ENCODE results near the gene STK4. TPM values are rescaled to one million over a fixed set of nuclear protein-coding genes. Genes with fewer than 3 reads are reported as not detected.

Gene STK4
- total and polyA plus RNA-seq, 2 donors (not counting 3 experiments of a cell fraction or from before 2014, with no cell fraction given), result 9.1 to 29.6 TPM

DNA sequence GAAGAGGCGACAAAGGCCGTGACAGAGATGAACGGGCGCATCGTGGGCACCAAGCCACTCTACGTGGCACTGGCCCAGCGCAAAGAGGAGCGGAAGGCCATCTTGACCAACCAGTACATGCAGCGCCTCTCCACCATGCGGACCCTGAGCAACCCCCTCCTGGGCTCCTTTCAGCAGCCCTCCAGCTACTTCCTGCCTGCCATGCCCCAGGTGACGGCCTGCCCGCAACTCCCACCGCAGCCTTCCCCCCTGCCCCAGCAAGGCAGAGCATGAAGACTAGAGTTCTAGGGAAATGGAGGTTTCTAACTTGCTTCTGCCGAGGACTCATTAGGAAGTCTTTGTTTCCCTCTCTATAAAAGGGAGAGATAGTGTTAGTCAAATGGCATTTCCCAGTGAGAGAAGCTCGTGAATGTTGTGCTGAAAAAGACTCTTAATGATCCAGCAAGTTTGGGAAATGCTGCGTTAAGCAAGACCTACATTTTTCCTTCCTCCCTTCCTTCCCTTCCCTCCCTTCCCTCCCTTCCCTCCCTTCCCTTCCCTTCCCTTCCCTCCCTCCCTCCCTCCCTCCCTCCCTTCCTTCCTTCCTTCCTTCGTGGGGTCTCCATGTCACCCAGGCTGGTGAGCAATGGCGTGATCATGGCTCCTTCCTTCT, 35.7 kb upstream of the STK4 start:
- Histone ChIP-seq H3K4me3 (replicated peaks in 1 of 3; ENCODE audit: insufficient read depth in 1 of 3, low read depth in 1 of 3, low read length in 3 of 3) (no peak overlapping the region), H3K9me3 (replicated peaks; ENCODE audit: control insufficient read depth, insufficient read depth, low read length) (no peaks in the 10 kb centered on the region), H2AFZ (ENCODE audit: low read depth, low read length) (no peak overlapping the region), H3K27ac (ENCODE audit: insufficient read depth, low read depth, low read length) (no peak overlapping the region), H3K4me2 (ENCODE audit: insufficient read depth, low read length) (no peak overlapping the region), H3K27me3 (ENCODE audit: control insufficient read depth in 2 of 2, insufficient read depth in 2 of 2, low read length in 2 of 2) (no peaks in the 10 kb centered on the region), H4K20me1 (replicated peaks; ENCODE audit: control insufficient read depth, extremely low read depth, insufficient read depth, low read length) (no peaks in the 10 kb centered on the region), H3K9me1 (replicated peaks; ENCODE audit: control insufficient read depth, extremely low read depth, insufficient read depth, low read length) (no peaks in the 10 kb centered on the region), H3K36me3 (ENCODE audit: control insufficient read depth in 2 of 2, extremely low read depth in 1 of 2, insufficient read depth in 2 of 2, low read length in 2 of 2) (peaks cover 0 to 2% of the 10 kb centered on the region in 2 experiments), H3K9ac (replicated peaks; ENCODE audit: extremely low read depth, insufficient read depth, low read length) (no peak overlapping the region), H3K79me2 (ENCODE audit: control insufficient read depth, insufficient read depth, low read length) (no peaks in the 10 kb centered on the region), H3K4me1 (ENCODE audit: control insufficient read depth, extremely low read depth, insufficient read depth, low read length) (no peaks in the 10 kb centered on the region)
- intact Hi-C loops (cut with micrococcal nuclease) (no loop called here), dilution Hi-C loops (cut with MboI; ENCODE audit: extremely low pct_ligation_motif_present, low sequenced_read_pairs) (no loop called here)
- POLR2A ChIA-PET, result no interaction called here
- CTCF ChIA-PET, result interaction anchor here (0.7 kb wide), 1 partner anchor 501 kb away, joined by 3 read pairs; no protein-coding TSS in a partner anchor
- BruUV-seq (replicated peaks), result no TSS peak
- DNase-seq (ENCODE audit: low read depth, low spot score) (no peak), FAIRE-seq (no peak)
- TF ChIP-seq MYC (IDR thresholded peaks at IDR 0.05; ENCODE audit: low read depth, low read length) (no peak), POLR2AphosphoS5 (IDR thresholded peaks at IDR 0.05; ENCODE audit: insufficient read depth, low read depth, low read length) (no peak), JUN (IDR thresholded peaks at IDR 0.05; ENCODE audit: borderline replicate concordance, insufficient read depth, insufficient read length, low read depth) (no peak), POLR2A (IDR thresholded peaks at IDR 0.05; ENCODE audit: low read depth, low read length) (no peak), FOS (IDR thresholded peaks at IDR 0.05; ENCODE audit: borderline replicate concordance, insufficient read depth, low read length) (no peak), GATA2 (IDR thresholded peaks at IDR 0.05; ENCODE audit: insufficient read depth, insufficient read length, low read depth, low read length) (no peak), EZH2 (IDR thresholded peaks at IDR 0.05; ENCODE audit: borderline replicate concordance, low read depth, low read length, severe bottlenecking) (no peak)
- TF ChIP-seq, protein P1, sequence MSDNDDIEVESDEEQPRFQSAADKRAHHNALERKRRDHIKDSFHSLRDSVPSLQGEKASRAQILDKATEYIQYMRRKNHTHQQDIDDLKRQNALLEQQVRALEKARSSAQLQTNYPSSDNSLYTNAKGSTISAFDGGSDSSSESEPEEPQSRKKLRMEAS (IDR thresholded peaks at IDR 0.05; ENCODE audit: insufficient read depth, insufficient read length), result no peak
- TF ChIP-seq, protein P2, sequence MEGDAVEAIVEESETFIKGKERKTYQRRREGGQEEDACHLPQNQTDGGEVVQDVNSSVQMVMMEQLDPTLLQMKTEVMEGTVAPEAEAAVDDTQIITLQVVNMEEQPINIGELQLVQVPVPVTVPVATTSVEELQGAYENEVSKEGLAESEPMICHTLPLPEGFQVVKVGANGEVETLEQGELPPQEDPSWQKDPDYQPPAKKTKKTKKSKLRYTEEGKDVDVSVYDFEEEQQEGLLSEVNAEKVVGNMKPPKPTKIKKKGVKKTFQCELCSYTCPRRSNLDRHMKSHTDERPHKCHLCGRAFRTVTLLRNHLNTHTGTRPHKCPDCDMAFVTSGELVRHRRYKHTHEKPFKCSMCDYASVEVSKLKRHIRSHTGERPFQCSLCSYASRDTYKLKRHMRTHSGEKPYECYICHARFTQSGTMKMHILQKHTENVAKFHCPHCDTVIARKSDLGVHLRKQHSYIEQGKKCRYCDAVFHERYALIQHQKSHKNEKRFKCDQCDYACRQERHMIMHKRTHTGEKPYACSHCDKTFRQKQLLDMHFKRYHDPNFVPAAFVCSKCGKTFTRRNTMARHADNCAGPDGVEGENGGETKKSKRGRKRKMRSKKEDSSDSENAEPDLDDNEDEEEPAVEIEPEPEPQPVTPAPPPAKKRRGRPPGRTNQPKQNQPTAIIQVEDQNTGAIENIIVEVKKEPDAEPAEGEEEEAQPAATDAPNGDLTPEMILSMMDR (IDR thresholded peaks at IDR 0.05; ENCODE audit: extremely low read depth in 1 of 2, insufficient read depth in 1 of 2, low read depth in 1 of 2, low read length in 2 of 2), result no peak

Measured in endothelial cell of umbilical vein (primary cell).